ENCODE data around the gene GNAI3.

The GNAI3 gene

GRCh38 chr1:109634771-109635750 is 86.6 kb downstream of the GNAI3 start:
- Histone ChIP-seq H3K4me3 (ENCODE audit: insufficient read depth, low read length, poor library complexity, severe bottlenecking) (no peak overlapping the region), H3K9ac (ENCODE audit: low read length) (no peak overlapping the region), H2AFZ (ENCODE audit: low read depth, low read length, severe bottlenecking) (no peak overlapping the region), H3F3A (ENCODE audit: insufficient read depth) (no peaks in the 10 kb centered on the region), H3K4me2 (ENCODE audit: low read depth, low read length, poor library complexity, severe bottlenecking) (no peak overlapping the region), H3K9me2 (replicated peaks; ENCODE audit: insufficient read depth, low read length) (no peaks in the 10 kb centered on the region), H3K9me3 (ENCODE audit: insufficient read depth, low read length) (no peaks in the 10 kb centered on the region), H3K36me3 (ENCODE audit: low read length) (no peaks in the 10 kb centered on the region), H4K20me1 (ENCODE audit: low read depth, low read length) (no peaks in the 10 kb centered on the region), H3K27me3 (ENCODE audit: low read length) (no peaks in the 10 kb centered on the region), H3K27ac (ENCODE audit: low read depth, low read length) (no peak overlapping the region), H3K79me2 (ENCODE audit: insufficient read depth, low read length) (no peaks in the 10 kb centered on the region)
- TF ChIP-seq CTCF (IDR thresholded peaks at IDR 0.05; ENCODE audit: insufficient read depth, low read length, poor library complexity, severe bottlenecking), result no peak

- H3K79me2 ChIP-seq (ENCODE audit: insufficient read depth, low read length), result no peaks in the 10 kb centered on the region
- H3K9ac ChIP-seq (ENCODE audit: low read length), result no peak overlapping the region
- TF ChIP-seq EZH2phosphoT487 (conservative IDR thresholded peaks at IDR 0.05; ENCODE audit: low read length) (no peak), CTCF (IDR thresholded peaks at IDR 0.05; ENCODE audit: insufficient read depth, low read length, poor library complexity, severe bottlenecking) (no peak)
- no peaks in the 10 kb centered on the region for H3F3A ChIP-seq (ENCODE audit: insufficient read depth)
- no peaks in the 10 kb centered on the region for H3K9me3 ChIP-seq (ENCODE audit: insufficient read depth, low read length)
- no peak overlapping the region for H3K4me2 ChIP-seq (ENCODE audit: low read depth, low read length, poor library complexity, severe bottlenecking)
- no peak overlapping the region for H3K27ac ChIP-seq (ENCODE audit: low read depth, low read length)
- no peaks in the 10 kb centered on the region for H3K36me3 ChIP-seq (ENCODE audit: low read length)
- no peaks in the 10 kb centered on the region for H3K9me2 ChIP-seq (replicated peaks; ENCODE audit: insufficient read depth, low read length)
- no peak overlapping the region for H3K4me3 ChIP-seq (ENCODE audit: insufficient read depth, low read length, poor library complexity, severe bottlenecking)
- no peaks in the 10 kb centered on the region for H3K27me3 ChIP-seq (ENCODE audit: low read length)
- no peak overlapping the region for H2AFZ ChIP-seq (ENCODE audit: low read depth, low read length, severe bottlenecking)
- H4K20me1 ChIP-seq (ENCODE audit: low read depth, low read length), result no peaks in the 10 kb centered on the region
Measured at GRCh38 chr1:109635862-109636200, 87.4 kb downstream of the GNAI3 start.

GRCh38 chr1:109636201-109636952 is 88.0 kb downstream of the GNAI3 start:
- Histone ChIP-seq H3K4me2 (ENCODE audit: low read depth, low read length, poor library complexity, severe bottlenecking) (no peak overlapping the region), H3K4me3 (ENCODE audit: insufficient read depth, low read length, poor library complexity, severe bottlenecking) (no peak overlapping the region), H3F3A (ENCODE audit: insufficient read depth) (no peaks in the 10 kb centered on the region), H3K27ac (ENCODE audit: low read depth, low read length) (no peak overlapping the region), H2AFZ (ENCODE audit: low read depth, low read length, severe bottlenecking) (no peak overlapping the region), H3K36me3 (ENCODE audit: low read length) (no peaks in the 10 kb centered on the region), H3K79me2 (ENCODE audit: insufficient read depth, low read length) (no peaks in the 10 kb centered on the region), H3K27me3 (ENCODE audit: low read length) (no peaks in the 10 kb centered on the region), H4K20me1 (ENCODE audit: low read depth, low read length) (no peaks in the 10 kb centered on the region), H3K9me3 (ENCODE audit: insufficient read depth, low read length) (no peaks in the 10 kb centered on the region), H3K9me2 (replicated peaks; ENCODE audit: insufficient read depth, low read length) (no peaks in the 10 kb centered on the region), H3K9ac (ENCODE audit: low read length) (no peak overlapping the region)
- TF ChIP-seq CTCF (IDR thresholded peaks at IDR 0.05; ENCODE audit: insufficient read depth, low read length, poor library complexity, severe bottlenecking) (no peak), EZH2phosphoT487 (conservative IDR thresholded peaks at IDR 0.05; ENCODE audit: low read length) (no peak)

All from SU-DHL-6 (cell line).